ENCODE measurements around the gene MICU2.
A peak's percentile ranks its signal among the peaks of the same experiment; 100 is the strongest.

Gene MICU2

GRCh38 chr13:21603531-21604448 is at the start of gene MICU2:
Gene MICU2, minus strand, starts transcription at chr13:21604170. Its CDS starts 22 bp downstream, at chr13:21604148.
- DNase-seq: peak; percentile 92

DNA sequence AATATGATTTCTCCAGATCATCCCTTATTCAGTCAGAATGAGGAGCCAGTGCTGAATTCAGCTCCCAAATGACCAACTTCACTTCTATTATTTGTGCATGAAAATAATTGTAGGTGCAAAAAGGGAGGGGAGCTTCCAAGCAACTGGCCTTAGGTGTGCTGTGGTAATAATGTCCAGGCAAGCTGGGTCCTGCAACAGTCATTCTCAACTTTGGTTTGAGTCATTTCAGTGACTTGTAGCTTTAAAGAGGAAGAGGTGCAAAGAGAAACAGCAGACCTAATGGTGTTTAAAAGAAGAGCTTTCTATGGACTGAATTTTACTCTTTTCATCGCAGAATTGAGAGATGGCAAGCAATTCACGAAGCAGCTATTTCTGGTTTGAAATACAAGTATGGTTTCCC is 37.7 kb upstream of the MICU2 start:
- no peak for DNase-seq

- DNase-seq: no peak
Measured at GRCh38 chr13:21639561-21639960, 35.6 kb upstream of the MICU2 start.

GRCh38 chr13:21638319-21639282 is 34.6 kb upstream of the MICU2 start:
- DNase-seq: peak; percentile 11

DNA sequence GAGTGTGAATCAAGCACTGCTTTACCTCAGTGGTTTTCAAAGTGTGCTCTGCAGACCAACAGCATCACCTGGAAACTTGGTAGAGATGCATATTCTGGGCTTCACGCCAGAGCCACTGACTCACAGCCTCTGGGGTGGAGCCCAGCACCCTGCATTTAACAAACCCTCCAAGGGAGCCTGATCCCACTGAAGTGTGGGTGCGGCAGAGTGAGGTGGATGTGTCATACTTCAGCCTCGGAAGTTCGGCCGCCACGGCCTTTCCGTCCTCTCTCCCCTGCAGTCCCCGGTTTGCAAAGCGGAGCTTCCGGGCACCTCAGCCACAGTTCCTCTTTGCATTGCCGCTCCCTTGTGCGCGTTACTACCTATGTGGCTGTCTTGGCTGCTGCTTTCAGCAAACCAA is 33.3 kb upstream of the MICU2 start:
- DNase-seq: no peak

DNA sequence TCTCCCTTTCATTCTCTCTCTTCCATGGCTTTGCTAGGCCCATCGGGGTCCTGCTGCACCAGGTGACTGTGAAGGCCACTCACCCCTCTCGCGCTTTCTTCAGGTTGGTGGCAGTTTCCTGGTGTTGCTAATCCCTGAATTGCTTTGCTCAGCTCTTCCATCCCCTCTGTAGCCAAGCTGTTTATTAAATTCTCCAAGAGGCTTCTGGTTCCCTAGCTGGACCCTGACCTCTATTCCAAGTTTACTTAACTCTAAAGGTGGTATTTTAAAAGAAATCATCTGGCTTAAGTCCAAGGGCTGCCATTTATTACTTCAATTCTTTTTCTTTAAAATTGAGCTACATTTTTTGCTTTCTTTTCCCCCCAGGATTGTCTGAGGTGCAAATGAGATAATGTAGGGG is 32.7 kb upstream of the MICU2 start:
- no peak for DNase-seq

DNA sequence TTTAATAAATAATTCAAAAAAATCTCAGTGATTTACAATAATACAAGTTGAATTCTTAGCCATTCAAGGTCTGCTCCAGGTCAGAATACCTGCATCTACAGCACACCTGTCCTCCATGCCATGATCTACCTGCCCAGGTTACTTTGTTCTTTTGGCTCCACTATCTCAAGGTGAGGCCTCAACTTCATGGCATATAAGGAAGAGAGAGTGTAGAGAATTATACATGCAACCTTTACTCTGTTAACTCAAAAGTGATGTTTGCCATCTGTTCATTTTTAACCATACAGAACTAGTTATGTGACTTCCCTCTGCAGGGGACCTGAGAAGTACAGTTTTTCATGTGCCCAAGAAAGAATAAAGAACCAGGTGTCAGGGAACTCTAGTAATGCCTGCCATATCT is 28.2 kb upstream of the MICU2 start:
- DNase-seq: no peak

DNA sequence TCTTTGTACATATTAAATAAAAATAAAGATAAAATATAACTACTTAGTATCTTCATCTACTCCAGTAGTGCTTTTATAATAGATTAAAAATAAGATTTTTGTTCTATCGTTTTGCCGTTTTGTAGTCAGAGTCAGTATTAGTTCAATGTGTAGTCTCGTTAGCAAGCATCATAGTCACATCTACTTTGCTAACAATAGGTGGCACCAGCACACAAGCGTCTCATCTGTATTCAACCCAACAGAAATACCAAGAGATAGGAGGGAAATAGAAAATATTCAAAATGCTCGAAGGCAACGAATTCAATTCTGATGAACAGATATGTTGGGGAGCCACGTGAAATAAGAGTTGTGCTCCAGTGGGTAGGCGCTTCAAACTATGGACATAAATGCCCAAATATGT is 21.4 kb upstream of the MICU2 start:
- no peak for DNase-seq

- DNase-seq: no peak
Measured at GRCh38 chr13:21620861-21621260, 16.9 kb upstream of the MICU2 start.

DNA sequence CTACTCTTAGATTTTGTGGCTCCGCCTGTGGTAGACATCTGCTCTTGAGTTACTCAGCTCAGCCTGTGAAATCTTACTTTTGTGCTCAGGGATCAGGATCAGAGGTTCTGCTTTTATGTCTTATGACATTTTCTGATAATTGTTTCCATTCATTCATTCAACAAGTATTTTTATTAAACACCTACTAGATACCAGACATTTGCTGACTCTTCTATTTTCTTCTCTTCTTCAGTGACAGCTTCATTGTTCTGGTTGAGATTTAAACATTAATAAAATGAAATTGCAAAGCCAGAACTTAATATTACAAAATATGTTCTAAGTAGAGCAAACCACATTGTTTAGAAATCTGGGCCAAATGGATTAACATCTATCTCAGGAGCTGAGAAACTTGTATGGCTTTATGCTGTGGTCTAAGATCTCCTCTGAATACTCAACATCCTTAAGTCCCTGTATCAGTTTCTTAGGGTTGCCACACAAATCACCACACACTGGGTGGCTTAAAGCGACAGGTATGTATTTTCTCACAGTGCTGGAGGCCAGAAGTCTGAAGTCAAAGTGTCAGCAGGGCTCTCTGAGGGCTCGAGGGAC is 15.8 kb upstream of the MICU2 start:
- no peak for DNase-seq

- no peak for DNase-seq
Measured at GRCh38 chr13:21616880-21617279, 12.9 kb upstream of the MICU2 start.

- DNase-seq: no peak
Measured at GRCh38 chr13:21616205-21616866, 12.4 kb upstream of the MICU2 start.

DNA sequence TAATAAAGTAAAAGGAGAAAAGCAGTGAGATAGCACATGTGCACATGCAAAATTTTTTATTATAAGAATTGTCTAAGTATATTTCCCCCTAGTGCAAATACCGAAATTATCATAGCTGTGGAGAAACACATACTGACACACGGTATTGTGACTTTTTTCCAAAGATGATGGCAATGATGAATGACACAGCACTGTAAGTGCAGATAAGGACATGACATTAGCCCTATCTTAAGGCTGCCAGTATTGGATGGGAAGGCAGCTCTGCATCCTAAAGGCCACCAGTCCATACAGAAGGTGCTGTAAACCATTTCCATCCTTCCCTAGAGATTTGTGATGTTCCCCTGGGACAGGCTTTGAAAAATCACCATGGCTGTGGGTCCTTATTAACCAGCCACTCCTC is 11.5 kb upstream of the MICU2 start:
- DNase-seq: no peak

GRCh38 chr13:21613791-21614190 is 9.8 kb upstream of the MICU2 start:
- no peak for DNase-seq

DNA sequence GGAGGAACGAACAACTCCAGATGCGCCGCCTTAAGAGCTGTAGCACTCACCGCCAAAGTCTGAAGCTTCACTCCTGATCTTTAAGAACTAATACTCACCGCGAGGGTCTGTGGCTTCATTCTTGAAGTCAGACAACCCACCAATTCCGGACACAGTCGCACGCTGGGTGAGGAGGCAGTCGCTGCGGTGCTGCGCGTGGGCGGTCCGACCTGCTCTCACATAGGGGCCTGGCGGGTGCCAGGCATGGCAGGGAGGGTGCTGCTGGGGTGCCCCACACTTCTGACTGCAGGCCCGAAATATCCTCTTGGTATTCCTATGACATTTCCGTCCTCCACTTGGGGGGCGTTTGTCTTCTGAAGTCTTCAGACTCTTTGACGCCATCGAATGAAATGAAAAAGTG is 7.4 kb upstream of the MICU2 start:
- no peak for DNase-seq

GRCh38 chr13:21610687-21611086 is 6.7 kb upstream of the MICU2 start:
- DNase-seq: no peak

GRCh38 chr13:21608961-21609360 is 5.0 kb upstream of the MICU2 start:
- DNase-seq: no peak

- DNase-seq: no peak
Measured at GRCh38 chr13:21606796-21607195, 2.8 kb upstream of the MICU2 start.

GRCh38 chr13:21606251-21606650 is 2.3 kb upstream of the MICU2 start:
- DNase-seq: no peak

- no peak for DNase-seq
Measured at GRCh38 chr13:21596722-21597121, 7.2 kb downstream of the MICU2 start.

GRCh38 chr13:21595546-21595822 is 8.5 kb downstream of the MICU2 start:
- no peak for DNase-seq

DNA sequence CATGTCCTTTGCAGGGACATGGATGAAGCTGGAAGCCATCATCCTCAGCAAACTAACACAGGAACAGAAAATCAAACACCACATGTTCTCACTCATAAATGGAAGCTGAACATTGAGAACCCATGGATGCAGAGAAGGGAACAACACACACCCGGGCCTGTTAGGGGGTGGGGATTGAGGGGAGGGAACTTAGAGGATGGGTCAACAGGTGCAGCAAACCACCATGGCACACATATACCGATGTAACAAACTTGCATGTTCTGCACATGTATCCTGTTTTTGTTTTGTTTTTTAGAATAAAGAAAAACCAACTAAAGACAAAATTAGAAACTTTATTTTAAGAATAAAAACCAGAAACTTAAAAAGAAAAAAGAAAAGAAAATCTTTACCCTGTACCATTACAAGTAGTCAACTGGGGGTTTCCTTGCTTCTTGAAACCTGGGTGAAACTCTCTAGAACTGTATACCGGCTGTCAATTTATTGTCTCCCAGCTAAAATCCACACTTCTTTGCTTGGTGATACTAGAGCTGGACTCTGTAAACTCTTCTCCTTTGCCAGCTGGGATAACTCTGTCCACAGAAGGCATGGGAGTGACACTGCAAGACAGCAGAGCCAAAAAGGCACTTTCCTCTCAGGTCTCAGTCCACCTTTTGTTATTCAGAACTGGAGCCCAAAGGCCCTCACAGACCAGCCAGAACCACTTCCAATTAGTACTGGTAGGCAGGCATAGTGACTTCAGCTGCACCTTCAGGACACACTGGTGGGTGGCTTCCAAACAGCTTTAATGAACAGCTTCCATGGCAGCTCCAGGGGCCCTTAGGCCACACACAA is 9.0 kb downstream of the MICU2 start:
- DNase-seq: no peak
